ENCODE data around the gene DCHS1.

DNA sequence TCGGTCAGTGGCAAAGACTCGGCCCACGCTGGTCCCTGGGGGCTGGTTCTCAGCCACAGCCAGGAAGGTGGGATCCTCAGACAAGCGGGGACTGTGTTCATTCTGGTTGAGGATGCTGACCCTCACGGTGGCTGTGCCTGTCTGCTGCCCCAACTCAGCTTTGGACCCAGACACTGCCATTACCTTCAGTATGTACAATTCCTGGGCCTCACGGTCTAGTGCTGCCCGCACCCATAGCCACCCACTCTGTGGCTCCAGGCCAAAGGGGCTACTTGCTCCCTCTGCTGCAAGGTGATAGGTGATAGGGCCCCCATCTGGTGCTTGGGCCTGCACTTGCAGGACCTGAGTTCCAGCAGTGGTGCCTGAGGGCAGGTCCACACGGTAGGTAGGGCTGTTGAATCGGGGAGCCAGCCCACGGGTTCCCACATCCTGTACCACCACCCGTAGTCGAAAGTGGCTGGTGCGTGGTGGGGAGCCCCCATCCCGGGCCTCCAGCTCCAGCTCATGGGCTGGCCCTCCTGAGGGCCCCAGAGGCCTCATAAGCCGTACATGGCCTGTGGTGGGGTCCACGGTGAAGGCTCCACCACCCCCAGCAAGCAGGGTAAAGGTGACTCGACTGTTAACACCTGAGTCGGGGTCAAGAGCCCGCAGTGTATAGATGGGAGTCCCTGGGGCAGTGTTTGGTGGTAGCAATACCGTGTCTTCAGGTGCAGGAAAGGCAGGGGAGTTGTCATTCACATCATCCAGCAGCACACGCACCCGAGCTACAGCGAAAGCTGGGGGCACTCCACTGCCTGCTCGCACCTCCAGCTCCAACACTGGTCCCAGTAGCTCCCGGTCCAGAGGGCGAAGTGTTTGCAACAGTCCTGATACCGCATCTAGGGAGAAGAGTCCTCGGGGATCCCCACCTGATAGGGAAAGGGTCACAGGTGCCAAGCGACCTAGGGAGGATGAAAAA lies 23.2 kb downstream of the DCHS1 start:
- TF ChIP-seq, protein P1, sequence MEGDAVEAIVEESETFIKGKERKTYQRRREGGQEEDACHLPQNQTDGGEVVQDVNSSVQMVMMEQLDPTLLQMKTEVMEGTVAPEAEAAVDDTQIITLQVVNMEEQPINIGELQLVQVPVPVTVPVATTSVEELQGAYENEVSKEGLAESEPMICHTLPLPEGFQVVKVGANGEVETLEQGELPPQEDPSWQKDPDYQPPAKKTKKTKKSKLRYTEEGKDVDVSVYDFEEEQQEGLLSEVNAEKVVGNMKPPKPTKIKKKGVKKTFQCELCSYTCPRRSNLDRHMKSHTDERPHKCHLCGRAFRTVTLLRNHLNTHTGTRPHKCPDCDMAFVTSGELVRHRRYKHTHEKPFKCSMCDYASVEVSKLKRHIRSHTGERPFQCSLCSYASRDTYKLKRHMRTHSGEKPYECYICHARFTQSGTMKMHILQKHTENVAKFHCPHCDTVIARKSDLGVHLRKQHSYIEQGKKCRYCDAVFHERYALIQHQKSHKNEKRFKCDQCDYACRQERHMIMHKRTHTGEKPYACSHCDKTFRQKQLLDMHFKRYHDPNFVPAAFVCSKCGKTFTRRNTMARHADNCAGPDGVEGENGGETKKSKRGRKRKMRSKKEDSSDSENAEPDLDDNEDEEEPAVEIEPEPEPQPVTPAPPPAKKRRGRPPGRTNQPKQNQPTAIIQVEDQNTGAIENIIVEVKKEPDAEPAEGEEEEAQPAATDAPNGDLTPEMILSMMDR (IDR thresholded peaks at IDR 0.05) = no peak
- TF ChIP-seq EP300 (IDR thresholded peaks at IDR 0.05) (no peak), POLR2AphosphoS5 (IDR thresholded peaks at IDR 0.05) (no peak), POLR2A (IDR thresholded peaks at IDR 0.05) (no peak)

Data from upper lobe of left lung (tissue), 4 donors.